Epithelial cell of esophagus (primary cell): Measurements from ENCODE around the gene CNTNAP5.

ENCODE experiments used
- DNase-seq: peaks from one replicate; pipeline ENCODE4 v3.0.0; 2010; ENCODE audit warnings: low read depth
- H3K4me3 ChIP-seq: 2 replicates; pipeline ENCODE4 v1.5.1; 2011; ENCODE audit warnings: mild to moderate bottlenecking, low read length, control low read depth
- CTCF ChIP-seq: IDR thresholded peaks from 2 replicates; pipeline ENCODE4 v1.5.1; 2011; ENCODE audit warnings: low read depth, mild to moderate bottlenecking, low read length, control low read depth, inconsistent platforms; ENCODE audit not compliant: insufficient read depth; ENCODE audit errors: missing control alignments

CNTNAP5 gene

GRCh38 chr2:124325667-124326440, 300.8 kb downstream of the CNTNAP5 start:
- no peak for TF ChIP-seq CTCF
- DNase-seq = no peak
- no peak overlapping the region for H3K4me3 ChIP-seq

- H3K4me3 ChIP-seq = no peak overlapping the region
- TF ChIP-seq CTCF = no peak
- no peak for DNase-seq
These were observed 302.2 kb downstream of the CNTNAP5 start for GRCh38 chr2:124327303-124327702.

GRCh38 chr2:124328397-124328796, 303.3 kb downstream of the CNTNAP5 start:
- H3K4me3 ChIP-seq = no peak overlapping the region

GRCh38 chr2:124333784-124334183, 308.7 kb downstream of the CNTNAP5 start:
- no peak for TF ChIP-seq CTCF
- no peak for DNase-seq
- H3K4me3 ChIP-seq = no peak overlapping the region

More at GRCh38 chr2:124328397-124328796, 303.3 kb downstream of the CNTNAP5 start:
- no peak for TF ChIP-seq CTCF
- no peak for DNase-seq

- H3K4me3 ChIP-seq = no peak overlapping the region
- no peak for TF ChIP-seq CTCF
- no peak for DNase-seq
These were observed 310.0 kb downstream of the CNTNAP5 start for GRCh38 chr2:124335058-124335457.

GRCh38 chr2:124339709-124340108, 314.6 kb downstream of the CNTNAP5 start:
- TF ChIP-seq CTCF = no peak
- no peak for DNase-seq
- H3K4me3 ChIP-seq = no peak overlapping the region
